C4-2B (cell line): ENCODE results near the gene OSBPL5.

Experiments used
- CTCF ChIP-seq: fragments of 450-650 bp; conservative IDR thresholded peaks from 2 replicates; pipeline ENCODE4 v1.5.1; 2017; ENCODE audit warnings: mild to moderate bottlenecking
- ZFX ChIP-seq: fragments of 450-650 bp; IDR thresholded peaks from 2 replicates; pipeline ENCODE4 v1.6.1; 2017

DNA sequence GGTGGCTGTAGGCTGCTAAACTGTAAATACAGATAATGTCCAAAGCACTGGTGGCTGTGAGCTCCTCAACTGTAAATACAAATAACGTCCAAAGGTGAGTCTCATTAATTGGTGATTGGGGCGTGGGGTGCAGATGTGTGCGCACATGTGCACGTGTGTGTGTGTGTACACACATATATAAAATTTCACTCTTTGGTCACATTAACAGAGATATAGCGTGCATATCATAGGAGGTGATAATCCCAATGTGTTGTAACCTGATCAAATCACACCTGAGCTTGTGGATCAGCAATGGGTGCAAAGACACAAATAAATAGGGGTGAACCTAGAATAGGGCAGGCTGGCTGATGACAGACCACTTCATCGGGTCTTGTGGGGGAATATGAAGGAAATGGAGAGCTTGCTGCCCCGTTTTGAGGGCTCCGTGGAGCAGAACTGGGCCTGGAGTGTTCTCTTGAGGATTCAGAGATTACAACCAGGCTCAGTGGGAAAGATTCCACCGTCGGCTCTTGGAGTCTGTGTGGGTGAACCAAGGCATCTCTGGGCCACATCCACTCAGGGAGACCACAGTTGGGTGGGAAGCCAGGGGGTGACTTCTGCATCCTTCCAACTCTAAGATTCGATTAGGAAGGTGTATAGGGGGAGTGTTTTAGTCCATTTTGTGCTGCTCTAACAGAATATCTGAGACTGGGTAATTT is 24.9 kb upstream of the OSBPL5 start:
- no peak for TF ChIP-seq CTCF
- no peak for TF ChIP-seq ZFX
